ENCODE results near the gene MYO7B.

- TF ChIP-seq POLR2A (IDR thresholded peaks at IDR 0.05) (no peak), CTCF (IDR thresholded peaks at IDR 0.05) (no peak)
These were observed 61.0 kb downstream of the MYO7B start for GRCh38 chr2:127596311-127597045.
